ENCODE results near the gene MYMX. TPM values are rescaled to one million over a fixed set of nuclear protein-coding genes. Genes with fewer than 3 reads are reported as not detected.

The MYMX gene
- total RNA-seq, result 1 to 10 TPM; 1.7 to 1.8 TPM
- polyA plus RNA-seq (2013, experiment 1 of 2), result 1.1 TPM
- polyA plus RNA-seq (2013, experiment 2 of 2), result 0.83 TPM
- long read RNA-seq, experiment 1, partial matches to known transcripts, result 0 of 1 reads
- long read RNA-seq, experiment 1, other reads (novel, unspliced or antisense), result 0 of 1 reads
- long read RNA-seq, experiment 2, result 0 reads
- long read RNA-seq, experiment 3, partial matches to known transcripts, result 0 of 2 reads
- long read RNA-seq, experiment 3, other reads (novel, unspliced or antisense), result 2 of 2 reads
- long read RNA-seq, experiment 4, partial matches to known transcripts, result 0 of 2 reads
- long read RNA-seq, experiment 4, other reads (novel, unspliced or antisense), result 0 of 2 reads

- WGBS, 2 experiments (ENCODE audit: insufficient coverage in 1 of 2, insufficient read length in 1 of 2), result 32 to 56% methylated on average over 3 to 7 of the region's 7 CpGs
- peaks cover 2% of the 10 kb centered on the region for H3K27me3 Mint-ChIP-seq (ENCODE audit: insufficient read depth)
- no peaks in the 10 kb centered on the region for H3K36me3 Mint-ChIP-seq (ENCODE audit: low read depth)
- Histone ChIP-seq H3K36me3 (ENCODE audit: control insufficient read depth, insufficient read depth, low read length) (no peaks in the 10 kb centered on the region), H3K27ac (ENCODE audit: low read depth, low read length) (no peak within 1 kb of the TSS), H3K27me3 (ENCODE audit: control insufficient read depth, insufficient read depth, low read length, poor library complexity, severe bottlenecking) (no peaks in the 10 kb centered on the region), H3K9ac (ENCODE audit: extremely low read depth, low read length, poor library complexity, severe bottlenecking) (no peak within 1 kb of the TSS), H3K4me3 (ENCODE audit: low read length) (no peak within 1 kb of the TSS), H3K9me3 (ENCODE audit: control insufficient read depth, low read length) (no peaks in the 10 kb centered on the region), H3K4me1 (ENCODE audit: control insufficient read depth, insufficient read depth, low read length) (peaks cover 19% of the 10 kb centered on the region)
- H3K27ac Mint-ChIP-seq, result no peak within 1 kb of the TSS
- DNase-seq, result peak; percentile 75
- TF ChIP-seq CTCF (conservative IDR thresholded peaks at IDR 0.05), result no peak
- peak within 1 kb of the TSS; percentile 61 for H3K4me3 Mint-ChIP-seq
- no peaks in the 10 kb centered on the region for H3K9me3 Mint-ChIP-seq
- peaks cover 30% of the 10 kb centered on the region for H3K4me1 Mint-ChIP-seq
Measured at GRCh38 chr6:44216677-44217331, at the start of gene MYMX. TSS of gene MYMX (plus strand) at chr6:44216926. CDS start at chr6:44217472, 546 bp downstream.

GRCh38 chr6:44167567-44167966, 49.2 kb upstream of the MYMX start:
- 95 to 100% methylated on average over 1 of the region's 1 CpG for WGBS, 2 experiments (ENCODE audit: insufficient coverage in 1 of 2, insufficient read length in 1 of 2)
- no peak for DNase-seq
- Histone ChIP-seq H3K4me3 (ENCODE audit: low read length) (no peak overlapping the region), H3K9ac (ENCODE audit: extremely low read depth, low read length, poor library complexity, severe bottlenecking) (no peak overlapping the region), H3K36me3 (ENCODE audit: control insufficient read depth, insufficient read depth, low read length) (no peaks in the 10 kb centered on the region), H3K27ac (ENCODE audit: low read depth, low read length) (no peak overlapping the region), H3K9me3 (ENCODE audit: control insufficient read depth, low read length) (no peaks in the 10 kb centered on the region), H3K27me3 (ENCODE audit: control insufficient read depth, insufficient read depth, low read length, poor library complexity, severe bottlenecking) (no peaks in the 10 kb centered on the region), H3K4me1 (ENCODE audit: control insufficient read depth, insufficient read depth, low read length) (no peaks in the 10 kb centered on the region)
- Mint-ChIP-seq H3K4me3 (no peak overlapping the region), H3K27ac (no peak overlapping the region), H3K36me3 (ENCODE audit: low read depth) (no peaks in the 10 kb centered on the region), H3K9me3 (no peaks in the 10 kb centered on the region), H3K27me3 (ENCODE audit: insufficient read depth) (peaks cover 19% of the 10 kb centered on the region), H3K4me1 (peaks cover 14% of the 10 kb centered on the region)
- TF ChIP-seq CTCF (conservative IDR thresholded peaks at IDR 0.05), result no peak

- Histone ChIP-seq H3K9ac (ENCODE audit: extremely low read depth, low read length, poor library complexity, severe bottlenecking) (no peak overlapping the region), H3K9me3 (ENCODE audit: control insufficient read depth, low read length) (no peaks in the 10 kb centered on the region), H3K4me1 (ENCODE audit: control insufficient read depth, insufficient read depth, low read length) (no peaks in the 10 kb centered on the region), H3K27ac (ENCODE audit: low read depth, low read length) (no peak overlapping the region), H3K27me3 (ENCODE audit: control insufficient read depth, insufficient read depth, low read length, poor library complexity, severe bottlenecking) (no peaks in the 10 kb centered on the region), H3K36me3 (ENCODE audit: control insufficient read depth, insufficient read depth, low read length) (no peaks in the 10 kb centered on the region), H3K4me3 (ENCODE audit: low read length) (no peak overlapping the region)
- Mint-ChIP-seq H3K27ac (no peak overlapping the region), H3K27me3 (ENCODE audit: insufficient read depth) (peaks cover 17% of the 10 kb centered on the region), H3K36me3 (ENCODE audit: low read depth) (no peaks in the 10 kb centered on the region), H3K4me1 (peaks cover 14% of the 10 kb centered on the region), H3K4me3 (no peak overlapping the region), H3K9me3 (no peaks in the 10 kb centered on the region)
- no peak for TF ChIP-seq CTCF (conservative IDR thresholded peaks at IDR 0.05)
- DNase-seq, result no peak
- WGBS, 2 experiments (ENCODE audit: insufficient coverage in 1 of 2, insufficient read length in 1 of 2), result 91 to 99% methylated on average over 8 to 9 of the region's 9 CpGs
Measured at GRCh38 chr6:44169154-44169553, 47.6 kb upstream of the MYMX start.

Data from endodermal cell (in vitro differentiated cells).